Osteocyte (in vitro differentiated cells): ENCODE data around the gene ABT1. TPM values are rescaled to one million over a fixed set of nuclear protein-coding genes. Genes with fewer than 3 reads are reported as not detected.

Experiments used
- DNase-seq: peaks from one replicate; pipeline ENCODE4 v3.0.0; 2021; ENCODE audit warnings: mixed read lengths; ENCODE audit not compliant: unreplicated experiment; ENCODE audit errors: extremely low spot score
- H3K27ac Mint-ChIP-seq: one replicate; pipeline ENCODE4 v1.8.0; 2021; ENCODE audit warnings: mild to moderate bottlenecking, mixed read lengths; ENCODE audit not compliant: unreplicated experiment
- H3K27me3 Mint-ChIP-seq: one replicate; pipeline ENCODE4 v1.8.0; 2021; ENCODE audit warnings: mixed read lengths; ENCODE audit not compliant: unreplicated experiment
- H3K36me3 Mint-ChIP-seq: one replicate; pipeline ENCODE4 v1.8.0; 2021; ENCODE audit warnings: mixed read lengths; ENCODE audit not compliant: unreplicated experiment
- H3K4me1 Mint-ChIP-seq: one replicate; pipeline ENCODE4 v1.8.0; 2021; ENCODE audit warnings: mixed read lengths; ENCODE audit not compliant: unreplicated experiment
- H3K4me3 Mint-ChIP-seq: one replicate; pipeline ENCODE4 v1.8.0; 2021; ENCODE audit warnings: mild to moderate bottlenecking, moderate library complexity, mixed read lengths; ENCODE audit not compliant: unreplicated experiment
- H3K9me3 Mint-ChIP-seq: one replicate; pipeline ENCODE4 v1.8.0; 2021; ENCODE audit warnings: mixed read lengths; ENCODE audit not compliant: unreplicated experiment
- CTCF ChIP-seq: fragments of 200-600 bp; sonication (generic); IDR thresholded peaks from 2 replicates; pipeline ENCODE4 v1.5.0; 2021; ENCODE audit warnings: antibody characterized with exemption, mild to moderate bottlenecking, moderate library complexity
- total RNA-seq: library from RNA; stranded (reverse); gene quantifications from 2 replicates; pipeline ENCODE4 v1.2.1, GENCODE V29; 2021

ABT1 gene
- total RNA-seq, 1 donor from 2014 or later, result 13.9 TPM

DNA sequence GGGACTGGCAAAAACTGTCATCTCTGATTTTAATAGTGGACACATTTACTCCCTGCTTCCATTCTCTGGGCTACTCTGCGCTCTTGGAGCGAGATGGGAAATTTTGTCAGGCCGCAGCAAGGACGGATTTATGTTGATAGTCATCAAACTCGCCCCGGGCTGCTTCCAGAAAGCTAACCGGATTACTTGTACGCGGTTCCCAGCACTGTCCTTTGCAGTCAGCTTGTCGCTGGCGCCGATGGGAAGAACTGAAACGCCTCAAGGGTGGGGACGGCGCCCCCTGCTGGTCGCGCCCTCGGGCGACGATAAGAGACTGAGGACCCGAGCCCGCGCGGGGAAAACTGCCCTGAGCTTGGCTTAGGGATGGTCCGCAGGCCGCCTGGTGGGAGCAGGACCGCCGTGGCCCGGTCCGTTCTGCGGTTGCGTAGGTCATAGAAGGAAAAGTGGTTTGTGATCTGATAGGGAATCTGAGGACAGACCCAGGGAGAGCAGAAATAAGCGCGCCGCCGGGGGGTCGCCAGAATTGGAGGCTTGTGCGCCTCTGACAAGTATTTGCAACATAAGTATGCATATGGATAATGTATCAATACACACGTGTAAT, 984 bp upstream of the ABT1 start:
- peaks cover 17% of the 10 kb centered on the region for H3K36me3 Mint-ChIP-seq
- H3K27me3 Mint-ChIP-seq, result peaks cover 37% of the 10 kb centered on the region
- peak; percentile 95 for DNase-seq
- H3K4me3 Mint-ChIP-seq, result no peak overlapping the region
- peaks cover 17% of the 10 kb centered on the region for H3K4me1 Mint-ChIP-seq
- peak; percentile 99 for TF ChIP-seq CTCF
- no peak overlapping the region for H3K27ac Mint-ChIP-seq
- H3K9me3 Mint-ChIP-seq, result no peaks in the 10 kb centered on the region

DNA sequence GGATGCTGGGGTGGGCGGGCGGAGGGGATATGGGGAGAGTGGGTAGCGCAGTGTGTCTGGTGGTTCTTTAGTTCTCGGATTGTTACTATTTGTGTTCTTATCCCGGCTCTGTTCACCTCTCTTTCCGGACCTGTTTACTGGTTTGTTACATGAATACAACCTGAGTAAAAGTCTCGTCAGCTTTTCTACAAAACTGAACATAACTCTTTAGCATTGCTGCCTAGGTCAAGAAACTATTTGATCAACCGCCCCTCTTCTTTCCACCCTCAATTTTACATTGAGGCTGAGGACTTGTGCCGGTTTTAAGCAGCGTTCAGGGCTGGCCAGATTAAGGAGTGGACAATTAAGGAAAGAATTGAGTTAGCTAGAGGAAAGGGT, 625 bp downstream of the ABT1 start:
- H3K27ac Mint-ChIP-seq, result no peak overlapping the region
- no peak for DNase-seq
- H3K4me1 Mint-ChIP-seq, result peaks cover 17% of the 10 kb centered on the region

DNA sequence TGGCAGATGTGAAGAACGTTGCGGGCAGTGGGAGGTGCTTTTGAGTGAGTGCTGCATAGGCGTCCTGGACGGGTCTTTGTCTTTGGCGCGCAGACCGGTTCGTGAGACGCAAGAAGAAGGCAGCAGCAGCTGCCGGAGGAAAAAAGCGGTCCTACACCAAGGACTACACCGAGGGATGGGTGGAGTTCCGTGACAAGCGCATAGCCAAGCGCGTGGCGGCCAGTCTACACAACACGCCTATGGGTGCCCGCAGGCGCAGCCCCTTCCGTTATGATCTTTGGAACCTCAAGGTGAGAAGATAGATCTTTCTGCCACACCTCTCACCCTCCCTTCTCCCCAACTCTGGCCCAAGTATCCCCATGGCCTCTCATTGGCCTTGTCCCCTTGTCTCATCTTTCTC, 1.1 kb downstream of the ABT1 start:
- no peak overlapping the region for H3K4me3 Mint-ChIP-seq
- H3K9me3 Mint-ChIP-seq, result no peaks in the 10 kb centered on the region
- peaks cover 17% of the 10 kb centered on the region for H3K36me3 Mint-ChIP-seq
- H3K27me3 Mint-ChIP-seq, result peaks cover 18% of the 10 kb centered on the region
- H3K27ac Mint-ChIP-seq, result no peak overlapping the region
- DNase-seq, result no peak
- TF ChIP-seq CTCF, result no peak
- peaks cover 17% of the 10 kb centered on the region for H3K4me1 Mint-ChIP-seq

More for the DNA sequence above, 625 bp downstream of the ABT1 start:
- Mint-ChIP-seq H3K27me3 (peaks cover 22% of the 10 kb centered on the region), H3K9me3 (no peaks in the 10 kb centered on the region), H3K4me3 (no peak overlapping the region), H3K36me3 (peaks cover 17% of the 10 kb centered on the region)
- TF ChIP-seq CTCF, result no peak

GRCh38 chr6:26598267-26598666, 1.5 kb downstream of the ABT1 start:
- Mint-ChIP-seq H3K36me3 (peaks cover 17% of the 10 kb centered on the region), H3K27ac (peak overlapping the region; percentile 53), H3K4me3 (no peak overlapping the region), H3K4me1 (peaks cover 17% of the 10 kb centered on the region), H3K27me3 (peaks cover 15% of the 10 kb centered on the region), H3K9me3 (no peaks in the 10 kb centered on the region)
- no peak for DNase-seq
- TF ChIP-seq CTCF, result no peak

DNA sequence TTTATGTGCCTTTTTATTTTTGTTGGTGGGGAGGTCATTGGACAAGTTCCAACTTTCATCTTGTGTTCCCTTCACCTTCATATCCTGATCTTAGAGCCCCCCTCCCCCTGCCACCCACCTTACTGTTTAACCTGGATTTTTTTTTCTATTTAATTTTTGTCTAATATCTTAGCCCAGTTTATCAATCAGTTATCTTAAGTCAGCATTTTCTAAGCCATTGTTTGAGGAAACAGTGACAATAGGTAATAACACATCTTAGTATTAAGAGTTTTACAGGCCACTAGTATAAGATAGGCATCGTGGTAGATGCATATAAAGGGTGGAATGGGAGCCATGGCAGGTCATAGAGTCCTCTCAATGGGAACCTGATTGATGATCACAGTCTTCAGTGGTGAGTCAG, 2.4 kb downstream of the ABT1 start:
- TF ChIP-seq CTCF, result no peak
- H3K27me3 Mint-ChIP-seq, result peaks cover 6% of the 10 kb centered on the region
- no peak overlapping the region for H3K27ac Mint-ChIP-seq
- H3K4me3 Mint-ChIP-seq, result no peak overlapping the region
- no peaks in the 10 kb centered on the region for H3K9me3 Mint-ChIP-seq
- peaks cover 17% of the 10 kb centered on the region for H3K36me3 Mint-ChIP-seq
- peaks cover 17% of the 10 kb centered on the region for H3K4me1 Mint-ChIP-seq
- DNase-seq, result no peak
